ENCODE data around the gene OR8S1. TPM values are rescaled to one million over a fixed set of nuclear protein-coding genes. Genes with fewer than 3 reads are reported as not detected.

Gene OR8S1
- total and polyA plus RNA-seq, 2 donors (not counting 3 experiments of a cell fraction or from before 2014, with no cell fraction given) = not detected

DNA sequence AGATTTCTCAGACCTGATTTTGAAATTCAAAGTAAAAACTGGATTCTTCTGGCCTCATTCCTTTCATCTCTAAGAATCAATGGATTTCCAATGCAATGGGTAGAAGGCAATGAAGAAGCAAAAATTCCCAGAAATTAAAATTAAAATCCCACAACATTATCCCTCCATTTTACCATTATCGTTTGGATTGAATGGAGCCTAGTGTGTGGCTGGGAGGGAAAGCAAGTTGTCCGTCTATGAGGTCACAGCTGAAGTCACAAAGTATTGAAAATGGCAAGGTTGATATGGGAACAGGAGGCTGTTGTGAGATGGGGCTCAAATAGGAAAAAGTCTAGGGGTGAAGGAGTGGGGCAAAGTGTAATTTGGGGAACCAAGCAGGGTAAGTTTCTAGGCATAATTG lies 43.2 kb upstream of the OR8S1 start, which contains the start of gene C12orf54:
Gene C12orf54 (plus strand): TSS at position 301 of the 400 bp plus-strand sequence. CDS start 799 bp downstream, outside the sequence.
- DNase-seq (ENCODE audit: low read depth, low spot score) (no peak), FAIRE-seq (no peak)
- intact Hi-C loops (cut with micrococcal nuclease) = no loop called here
- Histone ChIP-seq H3K9me1 (replicated peaks; ENCODE audit: control insufficient read depth, extremely low read depth, insufficient read depth, low read length) (no peaks in the 10 kb centered on the region), H3K9me3 (replicated peaks; ENCODE audit: control insufficient read depth, insufficient read depth, low read length) (no peaks in the 10 kb centered on the region), H3K27ac (ENCODE audit: insufficient read depth, low read depth, low read length) (no peak within 1 kb of the TSS), H3K4me2 (ENCODE audit: insufficient read depth, low read length) (no peak within 1 kb of the TSS), H3K79me2 (ENCODE audit: control insufficient read depth, insufficient read depth, low read length) (no peaks in the 10 kb centered on the region), H3K36me3 (ENCODE audit: control insufficient read depth in 2 of 2, extremely low read depth in 1 of 2, insufficient read depth in 2 of 2, low read length in 2 of 2) (no peaks in the 10 kb centered on the region), H3K9ac (replicated peaks; ENCODE audit: extremely low read depth, insufficient read depth, low read length) (no peak within 1 kb of the TSS), H2AFZ (ENCODE audit: low read depth, low read length) (no peak within 1 kb of the TSS), H4K20me1 (replicated peaks; ENCODE audit: control insufficient read depth, extremely low read depth, insufficient read depth, low read length) (no peaks in the 10 kb centered on the region), H3K4me3 (replicated peaks in 1 of 3; ENCODE audit: insufficient read depth in 1 of 3, low read depth in 1 of 3, low read length in 3 of 3) (no peak within 1 kb of the TSS), H3K27me3 (ENCODE audit: control insufficient read depth in 2 of 2, insufficient read depth in 2 of 2, low read length in 2 of 2) (peaks cover 1 to 6% of the 10 kb centered on the region in 2 experiments), H3K4me1 (ENCODE audit: control insufficient read depth, extremely low read depth, insufficient read depth, low read length) (no peaks in the 10 kb centered on the region)
- ChIA-PET CTCF (no interaction called here), POLR2A (no interaction called here)
- no peak for TF ChIP-seq CTCF (IDR thresholded peaks at IDR 0.05; ENCODE audit: extremely low read depth in 1 of 2, insufficient read depth in 1 of 2, low read depth in 1 of 2, low read length in 2 of 2)
- TF ChIP-seq EZH2 (IDR thresholded peaks at IDR 0.05; ENCODE audit: borderline replicate concordance, low read depth, low read length, severe bottlenecking) = no peak
- TF ChIP-seq FOS (IDR thresholded peaks at IDR 0.05; ENCODE audit: borderline replicate concordance, insufficient read depth, low read length) = no peak
- no peak for TF ChIP-seq MAX (IDR thresholded peaks at IDR 0.05; ENCODE audit: insufficient read depth, insufficient read length)
- TF ChIP-seq POLR2AphosphoS5 (IDR thresholded peaks at IDR 0.05; ENCODE audit: insufficient read depth, low read depth, low read length) = no peak
- TF ChIP-seq JUN (IDR thresholded peaks at IDR 0.05; ENCODE audit: borderline replicate concordance, insufficient read depth, insufficient read length, low read depth) = no peak
- no peak for TF ChIP-seq POLR2A (IDR thresholded peaks at IDR 0.05; ENCODE audit: low read depth, low read length)
- TF ChIP-seq GATA2 (IDR thresholded peaks at IDR 0.05; ENCODE audit: insufficient read depth, insufficient read length, low read depth, low read length) = no peak
- TF ChIP-seq MYC (IDR thresholded peaks at IDR 0.05; ENCODE audit: low read depth, low read length) = no peak
- no TSS peak for BruUV-seq (replicated peaks)
- dilution Hi-C loops (cut with MboI; ENCODE audit: extremely low pct_ligation_motif_present, low sequenced_read_pairs) = no loop called here
